ENCODE data around the gene ZNF439.

The ZNF439 gene

DNA sequence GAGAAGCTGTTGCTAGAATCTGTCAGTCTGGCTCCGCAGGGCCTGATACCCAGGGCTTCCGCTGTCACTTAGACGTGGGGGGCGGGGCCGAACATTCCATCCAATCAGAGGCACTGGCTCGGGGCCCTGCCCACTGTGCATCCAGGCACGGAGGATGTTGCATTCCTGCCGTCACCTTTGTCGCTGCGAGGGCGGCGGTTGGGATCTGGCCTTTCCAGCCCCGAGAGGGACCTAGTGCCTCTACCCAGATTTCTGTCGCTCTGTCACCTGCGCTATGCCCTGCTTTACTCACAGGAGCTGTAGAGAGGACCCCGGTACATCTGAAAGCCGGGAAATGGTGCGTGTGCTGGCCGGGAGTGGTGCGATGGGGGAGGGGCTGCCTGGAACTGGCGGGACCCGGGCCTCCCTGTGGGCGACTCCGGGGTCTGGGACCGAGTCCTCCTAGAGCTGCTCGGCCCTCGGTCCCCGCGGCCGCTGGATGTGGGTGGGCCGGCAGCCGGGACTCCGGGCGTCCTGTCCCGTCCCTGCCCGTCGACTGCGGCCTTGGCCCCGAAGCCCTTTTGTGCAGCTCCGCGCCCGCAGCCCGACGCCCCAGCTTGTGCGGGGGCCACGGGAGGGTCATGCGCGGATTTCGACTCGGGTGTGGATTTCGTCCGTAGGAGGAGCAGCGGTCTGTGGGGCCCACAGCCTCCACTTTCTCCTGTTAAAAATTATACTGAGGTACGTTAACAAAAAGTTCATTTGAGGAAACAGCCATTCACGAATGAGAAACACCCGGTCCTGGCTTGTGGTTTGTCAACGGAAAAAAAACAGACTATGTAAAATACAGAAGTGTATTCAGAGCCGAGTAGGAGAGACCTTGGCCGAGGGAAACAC lies at the start of gene ZNF439:
Gene ZNF439 (plus strand): TSS at position 133 of the 876 bp plus-strand sequence. CDS start 142 bp downstream, at position 275.
- peak within 1 kb of the TSS; percentile 74 to 76 for H3K27ac ChIP-seq
- H3K27me3 ChIP-seq, result no peaks in the 10 kb centered on the region
- TF ChIP-seq, protein P1, sequence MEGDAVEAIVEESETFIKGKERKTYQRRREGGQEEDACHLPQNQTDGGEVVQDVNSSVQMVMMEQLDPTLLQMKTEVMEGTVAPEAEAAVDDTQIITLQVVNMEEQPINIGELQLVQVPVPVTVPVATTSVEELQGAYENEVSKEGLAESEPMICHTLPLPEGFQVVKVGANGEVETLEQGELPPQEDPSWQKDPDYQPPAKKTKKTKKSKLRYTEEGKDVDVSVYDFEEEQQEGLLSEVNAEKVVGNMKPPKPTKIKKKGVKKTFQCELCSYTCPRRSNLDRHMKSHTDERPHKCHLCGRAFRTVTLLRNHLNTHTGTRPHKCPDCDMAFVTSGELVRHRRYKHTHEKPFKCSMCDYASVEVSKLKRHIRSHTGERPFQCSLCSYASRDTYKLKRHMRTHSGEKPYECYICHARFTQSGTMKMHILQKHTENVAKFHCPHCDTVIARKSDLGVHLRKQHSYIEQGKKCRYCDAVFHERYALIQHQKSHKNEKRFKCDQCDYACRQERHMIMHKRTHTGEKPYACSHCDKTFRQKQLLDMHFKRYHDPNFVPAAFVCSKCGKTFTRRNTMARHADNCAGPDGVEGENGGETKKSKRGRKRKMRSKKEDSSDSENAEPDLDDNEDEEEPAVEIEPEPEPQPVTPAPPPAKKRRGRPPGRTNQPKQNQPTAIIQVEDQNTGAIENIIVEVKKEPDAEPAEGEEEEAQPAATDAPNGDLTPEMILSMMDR (IDR thresholded peaks at IDR 0.05), result no peak
- peaks cover 0 to 23% (median 11%) of the 10 kb centered on the region in 4 donors for H3K4me1 ChIP-seq
- H3K36me3 ChIP-seq, result peaks cover 5 to 10% (median 6%) of the 10 kb centered on the region in 3 donors
- H3K4me3 ChIP-seq, result peak within 1 kb of the TSS; percentile 65 to 78
- intact Hi-C loops (cut with DNase I; ENCODE audit: low total_unique reads), result no loop called here
- H3K9me3 ChIP-seq, result peaks cover 0 to 13% (median 5%) of the 10 kb centered on the region in 3 donors
- peak; percentile 94 to 95 for DNase-seq

DNA sequence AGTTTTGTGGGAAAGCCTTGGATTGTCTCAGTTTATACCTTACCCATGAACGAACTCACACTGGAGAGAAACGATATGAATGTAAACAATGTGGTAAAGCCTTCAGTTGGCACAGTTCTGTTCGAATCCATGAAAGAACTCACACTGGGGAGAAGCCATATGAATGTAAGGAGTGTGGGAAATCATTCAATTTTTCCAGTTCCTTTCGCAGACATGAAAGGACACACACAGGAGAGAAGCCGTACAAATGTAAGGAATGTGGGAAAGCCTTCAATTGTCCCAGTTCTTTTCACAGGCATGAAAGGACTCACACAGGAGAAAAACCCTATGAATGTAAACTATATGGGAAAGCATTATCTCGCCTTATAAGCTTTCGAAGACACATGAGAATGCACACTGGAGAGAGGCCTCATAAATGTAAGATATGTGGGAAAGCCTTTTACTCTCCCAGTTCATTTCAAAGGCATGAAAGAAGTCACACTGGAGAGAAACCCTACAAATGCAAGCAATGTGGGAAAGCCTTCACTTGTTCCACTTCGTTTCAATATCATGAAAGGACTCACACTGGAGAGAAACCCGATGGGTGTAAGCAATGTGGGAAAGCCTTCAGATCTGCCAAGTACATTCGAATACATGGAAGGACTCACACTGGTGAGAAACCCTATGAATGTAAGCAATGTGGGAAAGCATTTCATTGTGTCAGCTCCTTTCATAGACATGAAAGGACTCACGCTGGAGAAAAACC lies 42.0 kb upstream of the ZNF439 start:
- H3K36me3 ChIP-seq, result peaks cover 24 to 36% (median 34%) of the 10 kb centered on the region in 3 donors
- H3K9me3 ChIP-seq, result peaks cover 4 to 30% (median 14%) of the 10 kb centered on the region in 3 donors
- DNase-seq, result no peak
- H3K27me3 ChIP-seq, result no peaks in the 10 kb centered on the region
- intact Hi-C loops (cut with DNase I; ENCODE audit: low total_unique reads), result no loop called here
- TF ChIP-seq, protein P1 (IDR thresholded peaks at IDR 0.05), result no peak
- H3K4me1 ChIP-seq, result no peaks in the 10 kb centered on the region
- no peak overlapping the region for H3K27ac ChIP-seq
- H3K4me3 ChIP-seq, result no peak overlapping the region

DNA sequence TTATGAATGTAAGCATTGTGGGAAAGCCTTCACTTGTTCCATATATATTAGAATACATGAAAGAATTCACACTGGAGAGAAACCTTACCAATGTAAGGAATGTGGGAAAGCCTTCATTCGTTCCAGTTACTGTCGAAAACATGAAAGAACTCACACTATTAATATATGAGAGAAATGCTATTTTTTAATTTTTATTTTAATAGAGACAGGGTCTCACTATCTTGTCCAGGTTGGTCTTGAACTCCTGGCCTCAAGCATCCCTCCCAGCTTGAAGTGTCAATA lies 41.5 kb upstream of the ZNF439 start:
- no peaks in the 10 kb centered on the region for H3K27me3 ChIP-seq
- no peak overlapping the region for H3K27ac ChIP-seq
- H3K36me3 ChIP-seq, result peaks cover 24 to 36% (median 34%) of the 10 kb centered on the region in 3 donors
- TF ChIP-seq, protein P1 (IDR thresholded peaks at IDR 0.05), result no peak
- no peaks in the 10 kb centered on the region for H3K4me1 ChIP-seq
- peaks cover 4 to 30% (median 14%) of the 10 kb centered on the region in 3 donors for H3K9me3 ChIP-seq
- no peak for DNase-seq
- intact Hi-C loops (cut with DNase I; ENCODE audit: low total_unique reads), result no loop called here
- no peak overlapping the region for H3K4me3 ChIP-seq

DNA sequence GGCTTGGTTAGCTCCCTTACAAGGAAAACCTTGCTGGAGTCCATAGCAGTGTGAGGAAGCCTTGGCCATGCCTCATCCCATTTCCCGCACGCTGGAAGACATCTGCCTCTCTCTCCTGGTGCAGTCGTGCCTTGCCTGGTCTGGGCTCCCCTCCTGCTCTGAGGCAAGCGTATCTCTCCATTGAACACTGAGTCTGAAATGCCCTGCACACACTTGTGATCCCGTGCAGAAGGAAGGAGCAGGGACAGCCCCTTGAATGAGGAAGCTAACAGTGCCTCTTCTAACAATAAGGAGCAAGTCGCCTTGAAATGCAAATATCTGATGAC lies 34.9 kb upstream of the ZNF439 start:
- no peaks in the 10 kb centered on the region for H3K27me3 ChIP-seq
- H3K36me3 ChIP-seq, result peaks cover 0 to 7% (median 0%) of the 10 kb centered on the region in 3 donors
- peaks cover 0 to 23% (median 9%) of the 10 kb centered on the region in 4 donors for H3K4me1 ChIP-seq
- DNase-seq, result no peak
- TF ChIP-seq, protein P1 (IDR thresholded peaks at IDR 0.05), result no peak
- H3K9me3 ChIP-seq, result no peaks in the 10 kb centered on the region
- intact Hi-C loops (cut with DNase I; ENCODE audit: low total_unique reads), result no loop called here
- peak overlapping the region; percentile 65 to 86 for H3K4me3 ChIP-seq
- H3K27ac ChIP-seq, result peak overlapping the region; percentile 91 to 92

DNA sequence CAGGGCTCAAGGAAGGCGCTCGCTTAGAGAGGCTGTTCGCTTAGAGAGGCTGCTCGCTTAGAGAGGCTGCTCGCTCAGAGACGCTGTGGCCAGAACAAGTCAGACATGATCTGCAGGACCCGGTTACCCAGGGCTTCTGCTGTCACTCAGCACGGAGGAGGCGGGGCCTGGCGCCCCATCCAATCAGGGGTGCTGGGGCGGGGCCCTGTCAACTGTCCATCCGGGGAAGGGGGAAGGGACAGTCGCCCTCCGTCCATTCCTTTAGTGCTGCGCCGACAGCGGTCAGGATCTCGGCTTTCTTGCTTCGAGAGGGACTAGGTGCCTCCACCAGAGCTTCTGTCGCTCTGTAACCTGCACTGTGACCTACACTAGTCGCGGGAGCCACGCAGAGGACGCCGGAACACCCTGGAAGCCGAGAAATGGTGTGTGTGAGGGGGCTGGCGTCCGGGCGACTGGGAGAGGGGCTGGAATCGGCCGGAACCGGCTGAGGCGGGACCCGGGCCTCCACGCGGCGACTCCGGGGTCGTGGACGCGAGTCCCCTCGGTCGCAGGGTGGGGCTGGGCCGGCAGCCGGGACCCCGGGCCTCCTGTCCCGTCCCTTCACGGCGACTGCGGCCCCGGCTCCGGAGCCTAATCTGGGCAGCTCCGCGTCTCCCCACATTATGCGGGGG lies 34.4 kb upstream of the ZNF439 start, which contains the start of gene ZNF440:
Gene ZNF440 (plus strand): TSS at position 245 of the 671 bp plus-strand sequence. CDS start 175 bp downstream, at position 420.
- DNase-seq, result peak; percentile 97 to 98
- H3K36me3 ChIP-seq, result peaks cover 0 to 8% (median 0%) of the 10 kb centered on the region in 3 donors
- no peaks in the 10 kb centered on the region for H3K9me3 ChIP-seq
- peaks cover 0 to 23% (median 9%) of the 10 kb centered on the region in 4 donors for H3K4me1 ChIP-seq
- intact Hi-C loops (cut with DNase I; ENCODE audit: low total_unique reads), result no loop called here
- H3K4me3 ChIP-seq, result peak within 1 kb of the TSS; percentile 65 to 86
- TF ChIP-seq, protein P1 (IDR thresholded peaks at IDR 0.05), result peak in 1 of 2 experiments; percentile 19
- H3K27me3 ChIP-seq, result no peaks in the 10 kb centered on the region
- H3K27ac ChIP-seq, result peak within 1 kb of the TSS; percentile 91 to 92
